Kasumi-1 (cell line): ENCODE data around the gene EPB41L5.
"Not testable (repeated sequence)": the region's sequence is repeated elsewhere in the genome, so short reads cannot be mapped to it uniquely, and the experiment has no call there.

Source experiments
- DNase-seq, 2 experiments: peaks; one replicate each; lab custom pipeline; 2025; lab: John Stamatoyannopoulos, UW

The EPB41L5 gene

GRCh38 chr2:120012771-120013596 lies at the start of gene EPB41L5:
EPB41L5 (plus strand) TSS chr2:120013077; CDS start chr2:120019085, 6,008 bp downstream.
- DNase-seq, result peak; percentile 87 to 90

- DNase-seq, result no peak
These were observed 31.0 kb upstream of the EPB41L5 start for GRCh38 chr2:119981896-119982295.

- DNase-seq, result no peak
These were observed 30.4 kb upstream of the EPB41L5 start for GRCh38 chr2:119982506-119982905.

GRCh38 chr2:119983108-119983507 lies 29.8 kb upstream of the EPB41L5 start:
- DNase-seq, result no peak

- no peak for DNase-seq
These were observed 16.7 kb upstream of the EPB41L5 start for GRCh38 chr2:119996148-119996547.

GRCh38 chr2:119996896-119997891 lies 15.7 kb upstream of the EPB41L5 start:
- not testable (repeated sequence) for DNase-seq

GRCh38 chr2:120001471-120001870 lies 11.4 kb upstream of the EPB41L5 start:
- DNase-seq, result no peak

GRCh38 chr2:120004254-120004653 lies 8.6 kb upstream of the EPB41L5 start:
- DNase-seq, result no peak

GRCh38 chr2:120005834-120006521 lies 6.9 kb upstream of the EPB41L5 start:
- DNase-seq, result no peak

- no peak for DNase-seq
These were observed 5.0 kb upstream of the EPB41L5 start for GRCh38 chr2:120007851-120008250.

- no peak for DNase-seq
These were observed 514 bp upstream of the EPB41L5 start for GRCh38 chr2:120012363-120012762.

- peak in 1 of 2 experiments; percentile 35 for DNase-seq
These were observed 833 bp downstream of the EPB41L5 start for GRCh38 chr2:120013597-120014223.

- no peak for DNase-seq
These were observed 1.5 kb downstream of the EPB41L5 start for GRCh38 chr2:120014226-120014980.

GRCh38 chr2:120016800-120017199 lies 3.9 kb downstream of the EPB41L5 start:
- no peak for DNase-seq

- DNase-seq, result no peak
These were observed 4.3 kb downstream of the EPB41L5 start for GRCh38 chr2:120017201-120017600.

GRCh38 chr2:120018549-120018948 lies 5.7 kb downstream of the EPB41L5 start:
- no peak for DNase-seq

- DNase-seq, result no peak
These were observed 7.7 kb downstream of the EPB41L5 start for GRCh38 chr2:120020554-120020953.

GRCh38 chr2:120022505-120022904 lies 9.6 kb downstream of the EPB41L5 start:
- not testable (repeated sequence) for DNase-seq

- no peak for DNase-seq
These were observed 14.0 kb downstream of the EPB41L5 start for GRCh38 chr2:120026890-120027289.

- DNase-seq, result no peak
These were observed 15.9 kb downstream of the EPB41L5 start for GRCh38 chr2:120028795-120029194.
